Measurements from ENCODE around the gene CDH13.

The CDH13 gene

DNA sequence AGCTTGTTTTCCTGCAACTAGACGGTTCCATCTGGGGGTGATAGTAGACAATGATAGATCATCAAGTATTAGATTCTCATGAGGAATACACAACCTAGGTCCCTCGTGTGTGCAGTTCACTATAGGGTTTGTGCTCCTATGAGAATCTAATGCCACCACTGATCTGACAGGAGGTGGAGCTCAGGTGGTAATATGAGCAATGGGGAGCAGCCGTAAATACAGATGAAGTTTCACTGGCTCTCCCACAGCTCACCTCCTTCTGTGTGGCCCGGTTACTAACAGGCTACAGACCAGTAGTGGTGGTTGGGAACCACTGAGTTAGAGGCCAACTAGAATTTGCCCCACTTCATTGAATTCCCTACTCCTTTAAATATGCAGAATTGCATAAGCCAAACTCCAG is 1033.5 kb downstream of the CDH13 start:
- no peak for DNase-seq (ENCODE audit: low read depth in 2 of 2)

DNA sequence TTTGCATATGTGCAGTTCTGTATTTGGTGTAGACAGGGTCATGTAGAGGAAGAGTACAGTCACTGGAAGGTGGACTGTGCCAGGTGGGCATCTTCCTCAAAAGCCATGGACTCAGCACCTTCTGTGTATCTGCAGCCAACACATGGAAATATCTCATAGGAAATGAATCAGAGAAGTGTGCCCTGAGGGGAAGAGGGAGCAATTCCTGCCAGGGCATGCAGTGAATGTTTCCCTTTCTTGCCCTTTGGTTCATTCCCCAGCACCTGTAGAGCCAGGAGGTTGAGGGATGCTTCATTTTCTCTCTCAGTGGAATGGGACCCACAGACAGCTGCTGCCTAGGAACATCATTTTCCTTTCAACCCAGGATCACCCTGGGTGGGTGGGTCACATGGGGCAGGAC is 1034.9 kb downstream of the CDH13 start:
- DNase-seq (ENCODE audit: low read depth in 2 of 2) = no peak

DNA sequence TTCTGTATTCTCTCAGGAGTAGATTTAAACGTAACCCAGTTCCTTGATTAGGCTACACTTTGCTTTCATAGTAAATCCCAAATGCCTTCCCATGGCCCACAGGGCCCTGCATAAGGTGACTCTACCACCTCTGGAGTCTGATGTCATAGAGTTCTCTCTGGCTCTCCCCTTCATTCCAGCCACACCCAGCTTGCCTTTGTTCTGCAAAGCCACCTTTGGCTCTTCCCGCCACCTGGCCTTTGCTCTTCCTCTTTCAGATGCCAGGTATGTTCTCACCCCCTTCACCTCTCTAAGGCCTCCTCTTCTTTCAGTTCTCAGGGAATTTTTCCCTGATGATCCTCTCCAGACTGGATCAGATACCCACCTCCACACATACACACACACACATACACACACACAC is 1039.7 kb downstream of the CDH13 start:
- DNase-seq (ENCODE audit: low read depth in 2 of 2) = no peak

DNA sequence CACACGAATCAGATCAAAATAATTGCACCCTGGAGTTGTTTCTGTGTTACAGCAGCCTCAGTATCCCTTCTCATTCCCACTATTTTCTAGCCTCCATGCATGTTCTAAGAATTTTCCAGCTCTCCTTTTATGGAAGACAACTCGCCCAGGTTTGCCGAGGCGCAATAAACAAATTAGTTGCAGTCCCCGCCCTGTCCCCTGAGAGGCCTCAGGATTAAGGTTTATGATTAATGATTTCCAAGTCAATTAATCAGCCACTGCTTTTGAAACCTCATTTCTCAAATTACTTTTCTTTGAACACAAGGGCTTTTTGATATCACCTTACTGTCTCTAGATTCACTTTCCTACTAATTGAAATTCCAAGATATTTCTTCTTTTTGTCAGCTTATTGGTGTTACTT is 1042.7 kb downstream of the CDH13 start:
- DNase-seq (ENCODE audit: low read depth in 2 of 2) = no peak

DNA sequence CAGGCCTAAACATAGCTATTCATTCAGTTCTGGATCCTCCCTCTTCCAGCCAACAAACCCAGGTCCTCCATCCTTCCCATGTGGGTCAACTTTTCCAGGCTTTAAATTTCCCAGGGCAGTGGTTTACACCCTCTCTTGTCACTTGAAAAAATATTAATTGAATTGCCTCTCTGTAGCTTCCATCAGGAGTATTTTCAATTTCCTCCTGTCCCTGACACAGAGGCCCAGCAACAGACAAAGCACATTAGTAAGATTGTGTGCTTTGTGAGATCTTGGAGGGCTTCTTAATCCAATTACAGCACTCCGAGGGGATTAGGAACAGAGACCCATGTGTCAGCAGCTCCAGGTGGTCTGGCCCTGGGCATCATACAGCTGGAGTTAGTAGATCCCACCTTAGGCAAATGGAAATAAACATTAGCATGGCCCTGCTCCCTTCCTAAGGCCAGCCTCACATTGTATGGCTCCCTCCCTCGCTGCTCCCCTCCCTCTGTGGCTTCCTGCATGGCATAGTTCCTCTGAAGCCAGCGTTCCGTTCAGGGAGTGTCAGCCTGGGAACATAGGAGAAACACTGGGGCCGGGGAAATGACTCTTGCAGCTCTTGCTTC is 1048.3 kb downstream of the CDH13 start:
- no peak for DNase-seq (ENCODE audit: low read depth in 2 of 2)

DNA sequence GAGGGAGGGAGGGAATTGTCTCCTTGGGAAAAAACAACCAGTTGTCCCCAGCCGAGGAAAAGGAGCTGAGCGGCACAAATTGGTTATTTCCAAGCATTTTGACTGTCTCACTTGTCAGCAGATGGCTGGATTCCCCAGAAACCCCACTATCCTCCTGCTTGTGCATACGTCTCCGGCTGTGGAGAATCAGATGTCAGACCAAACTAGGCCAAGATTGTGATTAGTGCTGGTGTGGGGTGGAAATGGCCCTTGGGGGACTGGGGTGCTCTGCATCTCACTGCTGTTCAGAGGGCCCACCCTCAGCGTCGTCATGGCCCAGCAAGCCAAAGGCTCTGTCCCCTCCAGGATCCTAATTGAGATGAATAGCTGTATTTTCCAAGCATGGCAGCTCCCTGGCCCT is 1049.3 kb downstream of the CDH13 start:
- no peak for DNase-seq (ENCODE audit: low read depth in 2 of 2)

DNA sequence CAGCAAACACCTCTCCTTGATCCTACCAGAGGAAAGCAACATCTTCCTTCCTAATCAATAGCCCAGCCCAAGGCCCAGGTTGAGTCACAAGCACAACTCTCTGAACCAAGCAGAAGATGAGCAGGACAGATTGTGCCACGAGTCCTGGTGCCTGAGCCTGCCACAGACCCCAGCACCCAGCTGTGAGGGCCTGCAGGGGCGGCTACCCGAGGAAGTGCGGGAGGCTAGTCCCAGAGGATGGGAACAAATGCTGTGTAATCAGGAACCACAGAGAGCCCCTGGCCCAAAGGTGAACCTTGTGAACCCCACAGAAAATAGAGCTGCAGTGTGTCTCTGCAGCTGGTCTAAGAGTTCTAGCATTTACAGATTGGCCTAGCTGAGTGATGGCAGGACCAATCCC is 1054.2 kb downstream of the CDH13 start:
- no peak for DNase-seq (ENCODE audit: low read depth in 2 of 2)

DNA sequence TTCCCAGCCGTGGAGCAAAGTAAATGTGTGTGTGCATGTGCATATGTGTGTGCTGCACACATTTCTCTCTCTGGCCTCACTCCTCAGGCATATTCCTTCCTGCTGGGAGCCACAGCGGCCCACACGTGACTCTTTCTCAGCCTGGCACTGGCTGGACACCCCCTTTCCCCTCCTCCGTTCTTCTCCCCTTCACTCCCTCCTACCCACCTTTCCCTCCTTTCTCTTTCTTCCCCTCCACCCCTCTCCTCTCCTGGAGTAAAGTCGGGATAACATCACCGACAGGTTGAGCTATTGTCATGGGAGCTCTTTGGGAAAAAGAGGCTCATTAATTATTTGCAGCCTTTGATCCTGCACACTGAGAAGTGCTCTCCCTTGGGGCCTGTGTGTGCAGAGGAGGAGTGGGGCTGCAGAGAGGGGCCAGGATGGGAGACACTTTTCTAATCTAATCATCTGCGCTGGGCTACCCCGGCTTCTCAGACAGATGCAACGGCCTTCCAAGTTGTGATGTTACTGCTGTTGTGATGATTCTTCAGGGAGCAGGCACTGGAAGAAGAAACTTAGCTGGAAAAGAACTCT is 1054.7 kb downstream of the CDH13 start:
- DNase-seq (ENCODE audit: low read depth in 2 of 2) = no peak

DNA sequence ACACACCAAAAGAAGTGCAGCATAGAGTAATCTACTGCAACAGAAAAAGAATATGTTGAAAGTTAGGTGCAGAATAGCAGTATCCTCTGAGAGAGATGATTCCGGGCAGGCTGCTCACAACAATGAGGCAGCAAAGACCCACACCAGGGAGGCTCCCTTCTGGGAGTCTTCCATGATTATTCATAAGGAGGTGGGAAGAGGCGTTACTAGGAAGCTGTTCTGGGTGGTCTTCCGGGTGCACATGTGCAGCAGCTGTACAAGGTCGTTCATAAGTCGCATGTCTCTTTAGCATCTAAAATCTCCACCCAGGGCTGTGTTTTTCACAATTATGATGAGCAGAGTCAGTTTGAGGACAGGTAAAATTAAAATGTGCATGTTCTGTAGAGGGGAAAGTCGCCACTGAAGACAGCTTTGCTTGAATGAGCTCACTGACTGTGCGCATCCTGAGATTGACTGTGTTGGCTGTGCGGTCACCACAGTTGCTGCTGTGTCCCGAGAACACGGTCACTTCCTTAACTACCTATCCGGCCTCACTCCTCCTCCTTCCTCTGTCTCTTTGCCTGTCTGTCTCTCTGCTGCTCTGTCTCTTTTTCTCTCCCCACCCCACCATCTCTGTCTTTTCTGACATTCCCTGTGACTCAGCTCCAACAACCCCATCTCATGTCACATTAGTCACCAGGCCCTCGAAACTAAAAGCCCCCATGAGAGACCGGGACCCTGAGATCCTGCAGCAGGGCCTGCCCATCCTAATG is 1055.5 kb downstream of the CDH13 start:
- peak; percentile 56 to 60 for DNase-seq (ENCODE audit: low read depth in 2 of 2)

DNA sequence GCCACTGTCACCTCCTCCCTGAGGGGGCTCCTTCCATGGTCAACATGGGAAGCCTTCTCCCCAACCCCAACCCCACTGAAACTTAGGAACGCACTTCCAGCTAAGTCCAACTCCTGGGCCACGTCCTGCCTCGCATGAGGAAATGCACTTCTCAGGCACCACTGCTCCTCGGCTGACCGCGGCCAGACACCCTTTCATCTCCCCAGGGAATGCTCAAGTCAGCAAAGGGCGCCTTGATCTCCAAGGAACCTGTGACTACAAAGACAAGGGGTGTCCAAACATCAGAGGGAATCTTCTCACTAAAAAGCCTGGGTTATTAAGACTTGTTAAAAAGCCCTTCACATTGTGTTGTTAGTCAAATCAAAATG is 1056.1 kb downstream of the CDH13 start:
- no peak for DNase-seq (ENCODE audit: low read depth in 2 of 2)

DNA sequence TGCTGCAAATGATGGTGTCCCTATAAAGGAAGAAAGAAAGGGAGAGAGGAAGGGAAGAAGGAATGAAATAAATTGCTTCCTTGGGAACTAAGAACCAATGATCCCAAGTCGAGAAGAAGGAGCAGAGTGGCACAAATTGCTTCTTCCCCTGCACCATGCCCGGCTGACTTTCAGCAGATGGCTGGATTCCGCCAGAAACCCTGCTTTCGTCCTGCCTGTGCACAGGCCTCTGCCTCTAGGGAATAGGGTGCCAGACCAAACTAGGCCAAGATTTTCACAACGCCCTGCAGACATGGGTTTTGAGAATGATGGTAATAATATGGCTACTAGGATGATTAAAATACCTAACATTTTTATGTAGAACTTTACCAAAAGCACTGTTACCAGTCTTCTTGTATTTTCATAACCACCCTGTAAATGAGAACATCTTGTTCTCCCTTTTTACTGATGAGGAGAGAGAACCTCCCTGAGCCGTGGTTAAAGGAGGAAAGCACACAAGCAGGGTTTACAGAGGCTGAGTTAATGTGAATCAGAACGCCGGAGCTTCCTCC is 1058.9 kb downstream of the CDH13 start:
- DNase-seq (ENCODE audit: low read depth in 2 of 2) = no peak

DNA sequence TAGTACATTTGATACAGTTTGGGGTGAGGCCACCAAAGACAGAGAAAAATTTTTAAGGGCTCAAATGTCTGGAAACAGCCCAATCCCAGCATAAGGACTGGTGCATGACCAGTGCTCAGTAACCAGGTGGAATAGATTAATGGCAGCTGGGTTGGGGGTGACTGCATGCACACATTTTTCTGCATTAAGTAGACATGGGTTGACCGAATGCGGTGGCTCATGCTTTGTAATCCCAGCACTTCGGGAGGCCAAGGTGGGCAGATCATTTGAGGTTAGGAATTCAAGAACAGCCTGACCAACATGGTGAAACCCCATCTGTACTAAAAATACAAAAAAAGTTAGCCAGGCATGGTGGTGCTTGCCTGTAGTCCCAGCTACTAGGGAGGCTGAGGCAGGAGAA is 1060.0 kb downstream of the CDH13 start:
- no peak for DNase-seq (ENCODE audit: low read depth in 2 of 2)

DNA sequence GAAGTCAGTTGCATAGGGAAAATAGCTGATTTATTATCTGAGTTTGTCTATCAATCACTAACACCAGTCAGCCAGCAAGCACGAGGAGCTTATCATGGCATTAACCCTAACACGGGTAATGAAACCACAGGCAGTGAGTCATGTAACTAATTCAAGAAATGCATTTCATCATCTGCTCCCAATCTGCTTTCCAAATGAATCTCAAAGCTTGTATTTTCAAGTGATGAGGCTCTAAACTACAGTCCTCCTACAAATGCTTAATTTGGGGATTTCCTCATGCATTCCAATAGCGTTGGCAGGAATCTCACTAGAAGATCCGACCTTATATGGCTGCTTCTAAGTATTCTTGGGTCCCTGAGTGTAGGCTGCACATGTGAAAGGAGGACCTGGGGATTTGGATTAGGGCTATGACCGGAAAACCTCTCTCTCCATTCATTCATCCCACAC is 1062.6 kb downstream of the CDH13 start:
- DNase-seq (ENCODE audit: low read depth in 2 of 2) = peak; percentile 99

DNA sequence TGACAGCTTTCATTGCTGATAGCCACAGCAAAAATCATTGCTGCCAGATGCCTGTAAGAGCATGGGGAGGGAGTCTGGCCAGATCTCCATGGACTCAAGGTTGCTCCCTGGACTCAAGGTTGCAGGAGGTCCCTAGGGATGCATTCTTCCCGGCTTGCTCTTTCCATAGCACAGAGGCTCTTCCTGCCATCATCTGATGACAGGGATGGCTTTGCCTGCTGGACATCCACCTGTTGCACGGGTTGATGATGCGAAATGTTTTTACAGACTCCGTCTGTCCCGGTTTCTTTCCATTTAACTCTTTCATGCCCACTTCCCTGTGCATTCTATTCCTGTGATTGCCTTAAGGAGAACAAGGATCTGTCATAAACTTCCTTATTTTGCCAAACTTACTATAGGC is 1065.5 kb downstream of the CDH13 start:
- DNase-seq (ENCODE audit: low read depth in 2 of 2) = no peak

DNA sequence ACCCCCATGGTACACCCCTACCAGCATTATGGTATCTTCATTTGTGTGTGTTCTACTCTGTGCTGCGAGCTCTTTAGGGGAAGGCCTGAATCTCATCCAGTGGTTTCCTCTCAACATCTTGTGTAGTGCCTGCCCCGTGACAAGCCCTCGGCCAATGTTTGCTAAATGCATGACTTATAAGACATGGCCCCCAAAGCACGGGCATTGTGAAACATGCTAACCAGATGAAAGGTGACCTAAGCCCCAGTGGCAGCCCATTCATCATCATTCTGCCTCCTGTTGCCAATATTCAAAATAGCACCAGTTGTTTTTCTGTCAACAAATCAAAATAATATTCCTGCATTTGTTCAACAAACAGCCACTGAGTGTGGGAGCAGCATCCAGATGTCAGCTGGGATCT is 1072.2 kb downstream of the CDH13 start:
- DNase-seq (ENCODE audit: low read depth in 2 of 2) = no peak

DNA sequence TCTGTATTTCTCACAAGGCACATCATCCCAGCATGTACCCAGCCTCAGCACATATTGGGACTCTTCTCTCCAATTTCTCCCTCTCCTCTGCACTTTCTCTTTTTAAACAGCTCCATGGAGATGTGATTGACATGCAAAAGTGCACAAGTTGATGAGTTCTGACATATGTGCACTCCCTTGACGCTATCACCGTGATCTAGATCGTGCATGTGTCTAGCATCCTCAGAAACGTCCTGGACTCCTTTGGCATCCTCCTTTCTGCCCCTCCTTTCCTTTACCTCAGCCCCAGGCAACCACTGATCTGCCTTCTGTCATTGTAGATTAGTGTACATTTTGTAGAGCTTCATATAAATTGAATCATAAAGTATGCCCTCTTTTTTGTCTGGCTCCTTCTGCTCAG is 1073.0 kb downstream of the CDH13 start:
- no peak for DNase-seq (ENCODE audit: low read depth in 2 of 2)

DNA sequence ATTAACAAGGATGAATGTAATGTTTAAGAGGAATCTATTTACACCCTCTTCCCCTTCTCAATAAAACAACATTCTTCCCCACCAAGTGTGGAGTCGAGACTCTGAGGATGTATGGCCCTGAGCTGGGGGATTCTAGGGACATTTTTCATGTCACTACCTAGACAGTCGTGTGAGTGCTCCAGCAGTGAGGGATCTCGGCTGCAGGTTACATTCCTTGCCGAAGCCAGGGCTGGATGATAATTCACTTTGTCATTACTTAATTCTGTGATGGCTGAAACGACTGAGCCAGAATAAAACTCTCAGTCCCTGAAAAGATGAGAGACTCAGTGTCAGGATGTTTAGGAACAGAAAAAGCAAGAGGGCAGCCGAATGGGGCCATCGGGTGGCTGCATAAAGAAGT is 1074.1 kb downstream of the CDH13 start:
- no peak for DNase-seq (ENCODE audit: low read depth in 2 of 2)

DNA sequence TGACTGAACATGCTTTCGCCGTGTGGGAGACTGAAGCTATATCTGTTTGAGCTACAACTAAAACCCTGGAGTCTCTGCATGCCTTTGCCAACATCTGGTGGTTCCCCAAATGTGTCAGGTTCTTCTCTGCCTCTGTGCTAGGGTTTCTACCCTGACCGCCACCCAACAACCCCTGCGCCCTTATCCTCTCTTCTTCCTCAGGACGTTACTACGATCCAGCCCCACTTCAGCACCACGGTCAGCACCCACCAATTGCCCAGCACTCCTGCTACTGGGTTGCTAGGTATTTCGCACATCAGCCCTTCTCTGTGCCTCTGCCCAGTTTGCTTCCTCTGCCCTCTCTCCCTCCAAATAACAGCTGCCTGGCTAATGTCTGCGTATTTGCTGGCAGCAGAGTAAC is 1074.7 kb downstream of the CDH13 start:
- DNase-seq (ENCODE audit: low read depth in 2 of 2) = no peak

DNA sequence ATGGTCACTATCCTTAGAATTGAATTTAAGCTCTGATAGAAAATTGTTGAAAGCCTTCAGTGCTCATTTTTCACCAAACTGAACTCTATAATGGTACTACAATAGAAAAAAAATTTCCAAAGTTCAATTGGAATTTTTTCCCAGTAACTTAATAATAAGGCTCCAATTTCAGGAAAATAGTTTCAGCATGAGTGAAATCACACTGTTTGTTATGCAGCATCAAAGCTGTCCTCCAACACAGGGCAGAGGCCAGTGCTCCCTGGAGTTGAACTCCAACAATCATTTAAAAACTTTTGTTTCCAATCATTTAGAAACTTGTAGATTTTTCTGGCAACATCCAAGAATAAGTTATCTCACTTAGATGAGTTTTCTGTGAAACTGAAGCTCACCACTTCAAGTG is 1077.9 kb downstream of the CDH13 start:
- no peak for DNase-seq (ENCODE audit: low read depth in 2 of 2)

DNA sequence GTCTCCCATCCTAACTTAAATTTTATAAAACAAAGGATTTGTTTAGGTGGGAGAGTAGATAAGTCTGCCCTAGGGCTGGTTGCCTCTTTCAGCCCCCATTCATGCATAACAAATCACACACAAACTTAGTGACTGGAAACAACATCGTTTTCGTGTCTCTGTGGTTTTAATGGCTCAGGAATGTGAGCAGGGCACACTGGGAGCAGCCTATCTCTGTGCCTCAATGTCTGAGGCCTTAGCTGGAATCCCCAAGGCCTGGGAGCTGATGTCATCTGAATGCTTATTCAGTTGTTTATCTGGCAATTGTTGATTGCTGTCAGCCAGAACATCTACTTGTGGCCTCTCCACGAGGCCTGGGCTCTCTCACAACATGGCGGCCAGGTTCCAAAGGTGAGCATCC is 1079.1 kb downstream of the CDH13 start:
- no peak for DNase-seq (ENCODE audit: low read depth in 2 of 2)

DNA sequence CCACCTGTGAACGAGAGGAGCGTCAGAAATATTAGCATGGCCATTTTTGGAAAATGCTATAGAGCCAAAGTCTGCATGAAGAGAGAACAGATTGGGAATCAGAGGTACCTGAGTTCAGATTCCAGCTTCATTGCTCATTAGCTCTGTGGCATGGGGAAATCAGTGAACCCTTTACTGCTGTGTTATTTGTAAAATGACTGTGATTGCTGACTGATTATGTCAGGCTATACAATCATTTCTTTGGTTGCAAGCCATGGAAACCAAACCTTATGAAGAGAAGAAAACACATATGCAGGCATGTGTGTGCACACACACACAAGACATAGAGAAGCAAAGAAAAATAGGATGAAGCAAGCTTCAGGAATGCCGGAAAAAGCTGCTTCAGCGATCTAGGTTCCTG is 1079.6 kb downstream of the CDH13 start:
- peak in 1 of 2 experiments; percentile 37 for DNase-seq (ENCODE audit: low read depth in 2 of 2)

DNA sequence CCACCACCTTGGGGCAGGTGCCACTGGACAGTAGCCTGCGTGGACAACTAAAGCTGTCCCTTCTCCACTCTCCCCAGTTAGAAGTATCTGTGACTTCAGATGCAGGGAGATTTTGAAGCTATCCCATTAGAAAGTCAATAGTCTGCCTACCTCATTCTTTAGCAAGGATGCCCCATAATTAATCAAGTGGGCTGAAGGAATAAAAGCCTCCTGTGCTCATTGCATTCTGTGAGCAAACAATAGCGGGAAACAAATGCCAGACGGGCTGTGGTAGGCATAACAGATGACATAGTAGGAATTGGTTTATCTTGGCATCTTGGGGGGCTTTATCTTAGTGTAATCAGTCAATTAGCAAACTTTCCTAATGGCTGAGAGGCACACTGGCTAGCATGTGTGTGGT is 1084.3 kb downstream of the CDH13 start:
- no peak for DNase-seq (ENCODE audit: low read depth in 2 of 2)

DNA sequence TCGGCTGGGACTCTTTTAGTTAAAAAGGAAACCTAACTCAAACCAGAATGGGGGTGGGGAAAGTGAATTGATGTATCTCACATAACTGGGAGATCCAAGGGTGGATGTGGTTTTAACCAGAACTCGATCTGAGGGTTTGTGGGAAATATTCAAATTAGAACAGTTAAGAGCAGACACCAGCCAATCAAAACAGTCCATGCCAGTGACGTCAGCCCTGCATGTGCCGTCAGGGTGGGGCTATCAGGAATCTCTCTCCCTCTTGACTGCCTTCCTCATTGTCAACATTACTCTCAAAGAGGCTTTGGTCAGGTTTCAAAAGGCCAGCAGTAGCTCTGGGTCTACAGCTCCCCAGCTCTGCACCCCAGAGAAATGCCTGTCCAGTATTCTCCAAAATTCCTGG is 1086.8 kb downstream of the CDH13 start:
- no peak for DNase-seq (ENCODE audit: low read depth in 2 of 2)

Data from fibroblast of skin of left quadriceps (primary cell).